ENCODE data around the gene ABHD6.

The ABHD6 gene

GRCh38 chr3:58260733-58261132 is 23.1 kb downstream of the ABHD6 start:
- TF ChIP-seq REST (IDR thresholded peaks at IDR 0.05; ENCODE audit: low read depth): no peak
- TF ChIP-seq USF1 (IDR thresholded peaks at IDR 0.05): no peak
- TF ChIP-seq MAX (IDR thresholded peaks at IDR 0.05): no peak
- TF ChIP-seq YY1 (IDR thresholded peaks at IDR 0.05; ENCODE audit: low read depth): no peak
- TF ChIP-seq TAF1 (IDR thresholded peaks at IDR 0.05; ENCODE audit: low read depth): no peak
- no peak for TF ChIP-seq FOXM1 (IDR thresholded peaks at IDR 0.05; ENCODE audit: borderline replicate concordance, low read depth)
- TF ChIP-seq ZBTB7A (IDR thresholded peaks at IDR 0.05; ENCODE audit: low read depth): no peak
- TF ChIP-seq CREB1 (IDR thresholded peaks at IDR 0.05; ENCODE audit: low read depth): no peak
- TF ChIP-seq RAD21 (IDR thresholded peaks at IDR 0.05; ENCODE audit: low read depth): no peak
- TF ChIP-seq EP300 (IDR thresholded peaks at IDR 0.05; ENCODE audit: borderline replicate concordance): no peak
- TF ChIP-seq CEBPB (IDR thresholded peaks at IDR 0.05): no peak
- no peak for TF ChIP-seq NFIC (IDR thresholded peaks at IDR 0.05)

- TF ChIP-seq EP300 (IDR thresholded peaks at IDR 0.05; ENCODE audit: borderline replicate concordance): no peak
- no peak for TF ChIP-seq TEAD4 (IDR thresholded peaks at IDR 0.05)
- no peak for TF ChIP-seq USF1 (IDR thresholded peaks at IDR 0.05)
- TF ChIP-seq YY1 (IDR thresholded peaks at IDR 0.05; ENCODE audit: low read depth): no peak
- no peak for TF ChIP-seq RAD21 (IDR thresholded peaks at IDR 0.05; ENCODE audit: low read depth)
- TF ChIP-seq CREB1 (IDR thresholded peaks at IDR 0.05; ENCODE audit: low read depth): no peak
- TF ChIP-seq FOXM1 (IDR thresholded peaks at IDR 0.05; ENCODE audit: borderline replicate concordance, low read depth): no peak
- no peak for TF ChIP-seq REST (IDR thresholded peaks at IDR 0.05; ENCODE audit: low read depth)
- TF ChIP-seq CEBPB (IDR thresholded peaks at IDR 0.05): no peak
- no peak for TF ChIP-seq TAF1 (IDR thresholded peaks at IDR 0.05; ENCODE audit: low read depth)
- no peak for TF ChIP-seq EGR1 (IDR thresholded peaks at IDR 0.05)
- no peak for TF ChIP-seq TCF12 (IDR thresholded peaks at IDR 0.05; ENCODE audit: low read depth)
- no peak for TF ChIP-seq NFIC (IDR thresholded peaks at IDR 0.05)
- TF ChIP-seq ZBTB7A (IDR thresholded peaks at IDR 0.05; ENCODE audit: low read depth): no peak
- TF ChIP-seq MAX (IDR thresholded peaks at IDR 0.05): no peak
Measured at GRCh38 chr3:58261954-58262666, 24.5 kb downstream of the ABHD6 start.

DNA sequence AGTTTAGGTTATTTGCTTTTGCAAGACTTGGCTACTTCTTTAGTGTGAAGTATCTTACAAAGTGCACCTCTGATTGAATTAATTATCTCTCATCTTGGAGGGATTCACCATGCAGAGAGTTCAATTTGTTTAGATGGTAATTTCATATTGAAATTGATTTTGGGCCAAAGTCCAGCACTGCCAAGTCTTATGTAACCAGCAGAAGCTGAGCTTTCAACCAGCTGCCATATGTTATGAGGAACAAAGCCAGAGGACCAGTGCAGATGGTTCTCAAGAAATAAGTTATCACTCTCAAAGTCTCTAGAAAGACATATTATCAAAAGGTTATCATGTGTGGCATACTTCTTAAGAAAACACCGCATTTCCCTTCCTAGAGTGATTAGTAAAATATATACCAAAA is 29.0 kb downstream of the ABHD6 start:
- TF ChIP-seq ZBTB7A (IDR thresholded peaks at IDR 0.05; ENCODE audit: low read depth) (no peak), YY1 (IDR thresholded peaks at IDR 0.05; ENCODE audit: low read depth) (no peak), FOXM1 (IDR thresholded peaks at IDR 0.05; ENCODE audit: borderline replicate concordance, low read depth) (no peak), CEBPB (IDR thresholded peaks at IDR 0.05) (no peak), TAF1 (IDR thresholded peaks at IDR 0.05; ENCODE audit: low read depth) (no peak), TEAD4 (IDR thresholded peaks at IDR 0.05) (no peak), TCF12 (IDR thresholded peaks at IDR 0.05; ENCODE audit: low read depth) (no peak), USF1 (IDR thresholded peaks at IDR 0.05) (no peak), REST (IDR thresholded peaks at IDR 0.05; ENCODE audit: low read depth) (no peak), CREB1 (IDR thresholded peaks at IDR 0.05; ENCODE audit: low read depth) (no peak), EP300 (IDR thresholded peaks at IDR 0.05; ENCODE audit: borderline replicate concordance) (no peak), RAD21 (IDR thresholded peaks at IDR 0.05; ENCODE audit: low read depth) (no peak), NFIC (IDR thresholded peaks at IDR 0.05) (no peak), EGR1 (IDR thresholded peaks at IDR 0.05) (no peak), MAX (IDR thresholded peaks at IDR 0.05) (no peak)
